HG03135 (cell line): ENCODE measurements around the gene CAMTA1.

Experiments used
- ATAC-seq: cut with Tn5 transposase; IDR thresholded peaks from one replicate; pipeline ENCODE4 v1.9.1; 2021; ENCODE audit warnings: mild to moderate bottlenecking, moderate library complexity; ENCODE audit not compliant: unreplicated experiment

The CAMTA1 gene

DNA sequence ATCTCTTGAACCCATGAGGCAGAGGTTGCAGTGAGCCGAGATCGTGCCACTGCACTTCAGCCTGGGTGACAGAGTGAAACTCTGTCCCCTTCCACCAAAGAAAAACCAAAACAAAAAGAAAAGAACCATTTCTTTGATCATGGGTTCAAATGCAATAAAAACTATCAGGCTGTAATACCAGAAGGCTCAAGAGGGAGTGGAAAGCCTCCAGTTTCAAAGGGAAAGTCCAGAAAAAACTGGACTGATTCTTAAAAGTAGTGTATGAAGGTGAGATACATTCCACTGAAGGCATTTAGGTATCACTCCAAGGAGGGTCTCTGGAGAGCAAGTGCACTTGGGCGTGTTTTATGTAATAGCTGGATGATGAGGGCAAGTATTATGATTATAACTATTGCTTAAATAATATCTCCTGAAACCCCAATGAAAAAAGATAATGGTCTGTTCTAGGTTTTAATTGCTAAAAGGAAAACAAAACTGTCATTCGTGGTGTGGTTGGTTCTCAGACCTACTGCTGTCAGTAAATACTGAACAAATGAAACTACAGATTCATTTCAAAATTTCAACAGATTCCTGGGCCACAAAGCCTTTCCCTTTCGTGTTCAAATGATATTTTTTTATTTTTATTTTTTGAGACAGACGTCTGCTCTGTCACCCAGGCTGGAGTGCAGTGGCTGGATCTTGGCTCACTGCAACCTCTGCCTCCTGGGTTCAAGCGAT lies 6.0 kb upstream of the CAMTA1 start:
- no peak for ATAC-seq

DNA sequence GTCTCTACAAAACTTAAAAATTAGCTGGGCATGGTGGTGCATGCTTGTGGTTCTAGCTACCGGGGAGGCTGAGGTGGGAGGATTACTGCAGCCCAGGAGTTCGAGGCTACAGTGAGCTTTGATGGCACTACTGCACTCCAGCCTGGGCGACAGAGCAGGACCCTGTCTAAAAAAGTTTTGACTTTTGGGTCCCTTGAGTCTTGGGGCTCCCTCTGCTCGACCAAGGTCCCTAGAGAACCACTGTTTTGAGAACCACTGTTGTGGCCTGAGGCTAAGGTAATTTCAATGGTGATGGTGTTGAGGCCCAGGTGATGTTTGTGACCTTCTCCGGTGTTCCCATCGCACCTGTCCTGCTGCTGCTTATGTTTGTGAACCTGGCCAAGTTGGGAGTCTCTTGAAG lies 3.1 kb upstream of the CAMTA1 start:
- ATAC-seq = no peak

GRCh38 chr1:6783221-6783620 lies 2.0 kb upstream of the CAMTA1 start:
- ATAC-seq = no peak

GRCh38 chr1:6783936-6784559 lies 1.2 kb upstream of the CAMTA1 start:
- peak; percentile 0 for ATAC-seq

DNA sequence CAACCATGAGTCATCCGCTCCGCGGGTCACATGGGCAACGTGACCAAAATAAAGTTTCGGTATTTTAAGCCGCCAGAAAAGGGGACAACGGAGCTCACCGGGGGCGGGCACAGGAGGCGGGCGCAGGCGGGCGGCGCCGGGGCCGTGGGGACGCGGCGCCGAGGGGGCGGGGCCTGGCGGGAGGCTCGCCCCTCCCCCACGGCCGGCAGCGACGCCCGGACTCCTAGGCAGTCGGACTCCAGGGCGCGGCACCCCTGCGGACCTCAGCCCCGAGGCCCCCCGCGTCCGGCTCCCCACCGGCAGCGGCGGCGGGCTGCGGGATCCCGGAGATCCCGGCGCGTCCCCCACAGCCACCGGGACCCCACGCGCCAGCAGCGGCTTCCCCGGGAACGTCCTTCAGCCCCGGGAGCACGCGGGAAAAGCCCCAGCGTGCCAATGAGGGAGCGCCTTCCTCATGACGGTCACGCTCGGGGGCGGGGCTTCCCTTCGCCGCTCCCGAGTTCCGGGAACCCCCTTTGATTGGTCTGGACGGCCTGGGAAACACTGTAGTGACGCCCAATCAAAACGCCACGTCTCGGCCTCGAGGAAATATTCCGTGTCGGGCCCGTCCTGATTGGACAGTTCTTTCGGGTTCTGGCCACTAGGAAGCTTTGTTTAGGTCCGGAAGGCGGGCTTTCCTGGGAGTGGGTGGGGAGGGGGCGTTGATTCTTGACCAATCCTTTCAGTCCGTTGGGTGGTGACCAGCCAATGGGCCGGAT lies 515 bp upstream of the CAMTA1 start:
- peak; percentile 71 for ATAC-seq

- peak; percentile 13 for ATAC-seq
These were observed 663 bp downstream of the CAMTA1 start for GRCh38 chr1:6785728-6786505.

- ATAC-seq = no peak
These were observed 3.7 kb downstream of the CAMTA1 start for GRCh38 chr1:6788946-6789345.

- ATAC-seq = no peak
These were observed 4.9 kb downstream of the CAMTA1 start for GRCh38 chr1:6790146-6790545.

DNA sequence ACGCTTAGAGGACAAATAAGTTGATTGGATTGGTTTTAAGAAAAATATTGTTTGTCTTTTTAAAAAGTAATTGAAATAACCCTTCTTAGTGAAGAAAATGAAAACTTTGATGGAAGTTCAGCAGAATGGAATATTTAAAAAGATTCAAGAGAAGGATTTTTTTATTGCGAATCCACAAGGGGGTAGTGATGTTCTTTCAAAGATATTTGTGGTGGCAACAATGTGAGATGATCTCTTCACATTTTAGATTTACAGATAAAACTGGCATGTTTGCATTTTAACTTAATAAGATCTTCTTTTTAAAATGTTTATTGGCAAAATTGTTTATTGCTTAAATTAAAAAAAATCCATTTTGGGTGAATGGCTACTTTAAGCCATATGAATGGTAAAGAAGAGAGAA lies 8.9 kb downstream of the CAMTA1 start:
- ATAC-seq = no peak

GRCh38 chr1:6795203-6795602 lies 9.9 kb downstream of the CAMTA1 start:
- ATAC-seq = no peak

DNA sequence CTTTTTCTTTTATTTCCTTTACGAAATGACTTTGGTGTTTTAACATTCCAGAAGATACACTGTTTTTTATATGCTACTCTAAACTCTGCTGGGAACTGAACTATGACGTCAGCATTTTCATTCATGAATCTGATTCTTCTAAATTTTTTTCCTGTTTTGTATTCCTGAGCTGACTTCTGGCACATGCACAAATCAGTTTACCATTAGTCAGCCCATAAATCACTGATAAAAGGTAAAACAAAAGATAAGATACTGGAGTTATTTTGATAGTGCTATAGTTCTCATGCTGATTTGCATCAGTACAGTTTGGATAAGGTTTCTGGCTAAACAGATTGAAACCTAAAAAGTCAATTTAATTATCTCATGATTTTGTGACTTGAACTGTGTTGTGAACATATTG lies 10.4 kb downstream of the CAMTA1 start:
- no peak for ATAC-seq

DNA sequence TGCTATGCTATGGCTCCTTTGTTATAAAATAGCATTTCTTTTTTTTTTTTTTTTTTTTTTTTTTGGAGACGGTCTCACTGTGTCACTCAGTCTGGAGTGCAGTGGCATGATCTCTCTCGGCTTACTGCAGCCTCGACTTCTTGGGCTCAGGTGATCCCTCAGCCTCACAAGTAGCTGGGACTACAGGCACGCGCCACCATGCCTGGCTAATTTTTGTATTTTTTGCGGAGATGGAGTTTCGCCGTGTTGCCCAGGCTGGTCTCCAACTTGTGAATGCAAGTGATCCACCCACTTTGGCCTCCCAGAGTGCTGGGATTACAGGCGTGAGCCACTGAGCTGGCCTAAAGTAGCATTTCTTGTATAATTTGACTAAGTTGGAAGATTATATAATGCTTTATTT lies 10.8 kb downstream of the CAMTA1 start:
- no peak for ATAC-seq

GRCh38 chr1:6799499-6799898 lies 14.2 kb downstream of the CAMTA1 start:
- no peak for ATAC-seq

- no peak for ATAC-seq
These were observed 15.5 kb downstream of the CAMTA1 start for GRCh38 chr1:6800745-6801144.

GRCh38 chr1:6801199-6801598 lies 15.9 kb downstream of the CAMTA1 start:
- ATAC-seq = no peak

- ATAC-seq = no peak
These were observed 16.7 kb downstream of the CAMTA1 start for GRCh38 chr1:6801966-6802365.

GRCh38 chr1:6802454-6802853 lies 17.2 kb downstream of the CAMTA1 start:
- no peak for ATAC-seq

DNA sequence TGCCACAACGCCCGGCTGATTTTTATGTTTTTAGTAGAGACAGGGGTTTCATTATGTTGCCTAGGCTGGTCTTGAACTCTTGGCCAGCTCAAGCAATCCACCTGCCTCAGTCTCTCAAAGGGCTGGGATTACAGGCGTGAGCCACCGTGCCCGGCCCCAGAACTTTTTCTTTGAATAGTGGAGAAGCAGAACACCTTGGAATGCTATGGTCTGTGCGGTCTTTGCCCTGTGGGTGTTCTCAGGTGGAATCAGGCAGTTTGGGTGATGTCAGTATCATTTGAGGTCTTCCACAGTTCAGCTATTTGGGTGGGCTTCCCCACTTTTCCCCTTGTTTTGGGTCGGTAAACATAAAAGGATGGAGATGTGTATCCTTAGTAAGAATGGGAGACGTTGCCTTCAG lies 17.6 kb downstream of the CAMTA1 start:
- ATAC-seq = no peak

DNA sequence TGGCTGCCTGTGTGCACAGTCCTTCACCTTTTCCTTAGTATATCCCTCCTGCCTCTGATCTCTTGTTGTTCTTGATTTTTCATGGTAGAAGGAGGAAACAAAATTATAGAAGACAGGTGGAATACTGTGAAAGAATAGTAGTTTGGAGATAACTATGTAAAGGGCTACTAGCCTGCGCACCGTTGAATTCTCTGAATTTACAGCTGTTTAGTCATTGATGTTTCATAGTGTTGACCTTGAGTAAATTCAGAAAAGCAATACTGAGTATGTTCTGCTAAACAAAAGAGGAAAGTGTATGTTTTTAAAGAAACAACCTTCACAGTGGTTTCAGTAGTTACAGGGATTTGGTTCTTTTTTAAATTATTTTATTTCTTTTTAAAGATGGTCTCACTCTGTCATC lies 18.1 kb downstream of the CAMTA1 start:
- ATAC-seq = no peak

DNA sequence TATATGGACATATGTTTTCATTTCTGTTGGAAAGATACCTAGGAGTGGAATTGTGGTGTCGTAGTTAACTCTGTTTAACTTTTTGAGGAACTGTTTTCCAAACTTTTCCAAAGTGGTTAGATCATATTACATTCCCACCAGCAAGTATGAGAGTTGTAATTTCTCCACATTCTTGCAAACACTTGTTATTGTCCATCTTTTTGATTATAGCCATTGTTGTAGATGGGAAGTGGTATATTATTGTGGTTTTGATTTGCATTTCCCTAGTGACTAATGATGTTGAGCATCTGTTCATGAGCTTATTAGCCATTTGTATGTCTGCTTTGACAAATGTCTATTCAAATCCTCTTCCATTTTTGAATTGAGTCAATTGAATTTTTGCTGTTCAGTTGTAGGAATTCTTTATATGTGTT lies 19.8 kb downstream of the CAMTA1 start:
- no peak for ATAC-seq

DNA sequence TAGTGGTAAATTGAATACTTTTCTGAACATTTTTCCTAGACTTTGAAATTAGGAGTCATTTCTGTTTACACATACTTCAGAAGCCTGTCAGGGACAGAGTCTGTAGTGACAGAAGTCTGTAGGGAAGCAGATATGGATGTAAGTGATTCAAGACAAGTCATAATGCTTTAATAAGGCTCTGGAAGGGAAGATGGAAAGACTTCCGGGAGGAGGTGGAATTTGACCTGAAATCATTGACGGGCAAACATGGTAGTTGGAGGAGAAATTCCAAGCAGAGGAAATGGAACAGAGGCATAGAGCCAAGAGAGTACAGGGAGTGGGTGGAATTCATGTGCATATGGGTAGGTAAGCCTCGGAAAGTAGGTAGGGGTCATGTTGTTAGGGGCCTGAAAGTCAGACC lies 22.5 kb downstream of the CAMTA1 start:
- ATAC-seq = no peak
